DND-41 (cell line): ENCODE measurements around the gene POLH.

Experiments used
- ATAC-seq: fragments of 200-7000 bp; cut with Tn5 transposase; 3 replicates; pipeline ENCODE4 v1.9.1; 2021; ENCODE audit warnings: low read depth; ENCODE audit not compliant: insufficient read depth
- DNase-seq: peaks from one replicate; pipeline ENCODE4 v3.0.0-alpha.2; 2020
- H2AFZ ChIP-seq: 2 replicates; pipeline ENCODE4 v1.6.0; 2012; ENCODE audit warnings: low read depth, low read length
- H3K27ac ChIP-seq: 2 replicates; pipeline ENCODE4 v1.5.1; 2012; ENCODE audit warnings: low read length, inconsistent platforms
- H3K27me3 ChIP-seq: fragments of 200-600 bp; sonication (generic); 2 replicates; pipeline ENCODE4 v1.6.0; 2012; ENCODE audit warnings: low read length, mild to moderate bottlenecking, inconsistent platforms; ENCODE audit not compliant: insufficient read depth, poor library complexity
- H3K36me3 ChIP-seq: 2 replicates; pipeline ENCODE4 v1.5.1; 2012; ENCODE audit warnings: low read length, inconsistent platforms; ENCODE audit not compliant: insufficient read depth
- H3K4me1 ChIP-seq: 2 replicates; pipeline ENCODE4 v1.5.1; 2012; ENCODE audit warnings: mild to moderate bottlenecking, low read length; ENCODE audit not compliant: insufficient read depth
- H3K4me2 ChIP-seq: 2 replicates; pipeline ENCODE4 v1.6.0; 2012; ENCODE audit warnings: mild to moderate bottlenecking, moderate library complexity, low read length, inconsistent platforms; ENCODE audit not compliant: insufficient read depth
- H3K4me3 ChIP-seq, 2 experiments: fragments of 200-600 bp in 1 of 2; shearing (Covaris generic) in 1 of 2; 2 replicates each; pipeline ENCODE4 v1.5.1; 2012 to 2016; ENCODE audit warnings: inconsistent platforms in 2 of 2, low read length in 2 of 2, mild to moderate bottlenecking in 2 of 2, low read depth in 1 of 2, moderate library complexity in 1 of 2
- H3K79me2 ChIP-seq: 2 replicates; pipeline ENCODE4 v1.6.0; 2012; ENCODE audit warnings: low read length, inconsistent platforms; ENCODE audit not compliant: insufficient read depth
- H3K9ac ChIP-seq: 2 replicates; pipeline ENCODE4 v1.6.0; 2012; ENCODE audit warnings: low read depth, mild to moderate bottlenecking, inconsistent platforms, low read length, moderate library complexity
- H3K9me3 ChIP-seq: 2 replicates; pipeline ENCODE4 v1.5.1; 2012; ENCODE audit warnings: low read length, moderate library complexity, mild to moderate bottlenecking, inconsistent platforms; ENCODE audit not compliant: insufficient read depth, severe bottlenecking
- H4K20me1 ChIP-seq: 2 replicates; pipeline ENCODE4 v1.6.0; 2012; ENCODE audit warnings: low read length; ENCODE audit not compliant: insufficient read depth
- EZH2 ChIP-seq: IDR thresholded peaks from 3 replicates; pipeline ENCODE4 v1.6.1; 2012; ENCODE audit warnings: borderline replicate concordance, low read depth, mild to moderate bottlenecking, moderate library complexity, low read length, inconsistent platforms; ENCODE audit not compliant: severe bottlenecking
- TF ChIP-seq, protein P1 (sequence below): IDR thresholded peaks from 2 replicates; pipeline ENCODE4 v1.5.1; 2012; ENCODE audit warnings: borderline replicate concordance, low read length, moderate library complexity, mild to moderate bottlenecking; ENCODE audit not compliant: poor library complexity, severe bottlenecking; ENCODE audit errors: extremely low read depth

POLH gene

DNA sequence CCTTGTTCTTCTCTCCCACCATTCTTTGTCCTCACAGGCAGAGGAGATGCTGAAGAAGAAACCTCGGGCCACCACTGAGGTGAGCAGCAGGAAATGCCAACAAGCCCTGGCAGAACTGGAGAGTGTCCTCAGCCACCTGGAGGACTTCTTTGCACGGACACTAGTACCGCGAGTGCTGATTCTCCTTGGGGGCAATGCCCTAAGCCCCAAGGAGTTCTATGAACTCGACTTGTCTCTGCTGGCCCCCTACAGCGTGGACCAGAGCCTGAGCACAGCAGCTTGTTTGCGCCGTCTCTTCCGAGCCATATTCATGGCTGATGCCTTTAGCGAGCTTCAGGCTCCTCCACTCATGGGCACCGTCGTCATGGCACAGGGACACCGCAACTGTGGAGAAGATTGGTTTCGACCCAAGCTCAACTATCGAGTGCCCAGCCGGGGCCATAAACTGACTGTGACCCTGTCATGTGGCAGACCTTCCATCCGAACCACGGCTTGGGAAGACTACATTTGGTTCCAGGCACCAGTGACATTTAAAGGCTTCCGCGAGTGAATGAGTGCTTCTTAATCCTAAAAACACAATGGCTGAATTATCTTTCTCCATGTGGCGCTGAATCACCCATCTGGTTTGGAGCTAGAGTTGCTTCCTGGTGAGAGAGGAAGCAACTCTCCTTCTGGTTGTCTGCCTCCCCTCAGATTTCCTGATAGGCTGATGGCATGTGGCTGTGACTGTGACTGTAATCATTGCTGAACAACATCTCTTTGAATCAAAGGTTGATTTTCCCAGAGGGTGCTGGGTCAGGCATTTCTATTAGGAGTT, 64.2 kb downstream of the POLH start:
- H3K27me3 ChIP-seq, result no peaks in the 10 kb centered on the region
- TF ChIP-seq, protein P1, sequence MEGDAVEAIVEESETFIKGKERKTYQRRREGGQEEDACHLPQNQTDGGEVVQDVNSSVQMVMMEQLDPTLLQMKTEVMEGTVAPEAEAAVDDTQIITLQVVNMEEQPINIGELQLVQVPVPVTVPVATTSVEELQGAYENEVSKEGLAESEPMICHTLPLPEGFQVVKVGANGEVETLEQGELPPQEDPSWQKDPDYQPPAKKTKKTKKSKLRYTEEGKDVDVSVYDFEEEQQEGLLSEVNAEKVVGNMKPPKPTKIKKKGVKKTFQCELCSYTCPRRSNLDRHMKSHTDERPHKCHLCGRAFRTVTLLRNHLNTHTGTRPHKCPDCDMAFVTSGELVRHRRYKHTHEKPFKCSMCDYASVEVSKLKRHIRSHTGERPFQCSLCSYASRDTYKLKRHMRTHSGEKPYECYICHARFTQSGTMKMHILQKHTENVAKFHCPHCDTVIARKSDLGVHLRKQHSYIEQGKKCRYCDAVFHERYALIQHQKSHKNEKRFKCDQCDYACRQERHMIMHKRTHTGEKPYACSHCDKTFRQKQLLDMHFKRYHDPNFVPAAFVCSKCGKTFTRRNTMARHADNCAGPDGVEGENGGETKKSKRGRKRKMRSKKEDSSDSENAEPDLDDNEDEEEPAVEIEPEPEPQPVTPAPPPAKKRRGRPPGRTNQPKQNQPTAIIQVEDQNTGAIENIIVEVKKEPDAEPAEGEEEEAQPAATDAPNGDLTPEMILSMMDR, result no peak
- TF ChIP-seq EZH2, result no peak
- peaks cover 28% of the 10 kb centered on the region for H4K20me1 ChIP-seq
- H3K79me2 ChIP-seq, result peaks cover 49% of the 10 kb centered on the region
- no peak overlapping the region for H2AFZ ChIP-seq
- ATAC-seq (no peak), DNase-seq (no peak)
- H3K27ac ChIP-seq, result no peak overlapping the region
- H3K36me3 ChIP-seq, result peaks cover 46% of the 10 kb centered on the region
- peaks cover 42% of the 10 kb centered on the region for H3K4me1 ChIP-seq
- H3K9ac ChIP-seq, result no peak overlapping the region
- peak overlapping the region; percentile 9; the same call in 1 of the 2 replicates for H3K4me2 ChIP-seq
- no peaks in the 10 kb centered on the region for H3K9me3 ChIP-seq
- no peak overlapping the region for H3K4me3 ChIP-seq

DNA sequence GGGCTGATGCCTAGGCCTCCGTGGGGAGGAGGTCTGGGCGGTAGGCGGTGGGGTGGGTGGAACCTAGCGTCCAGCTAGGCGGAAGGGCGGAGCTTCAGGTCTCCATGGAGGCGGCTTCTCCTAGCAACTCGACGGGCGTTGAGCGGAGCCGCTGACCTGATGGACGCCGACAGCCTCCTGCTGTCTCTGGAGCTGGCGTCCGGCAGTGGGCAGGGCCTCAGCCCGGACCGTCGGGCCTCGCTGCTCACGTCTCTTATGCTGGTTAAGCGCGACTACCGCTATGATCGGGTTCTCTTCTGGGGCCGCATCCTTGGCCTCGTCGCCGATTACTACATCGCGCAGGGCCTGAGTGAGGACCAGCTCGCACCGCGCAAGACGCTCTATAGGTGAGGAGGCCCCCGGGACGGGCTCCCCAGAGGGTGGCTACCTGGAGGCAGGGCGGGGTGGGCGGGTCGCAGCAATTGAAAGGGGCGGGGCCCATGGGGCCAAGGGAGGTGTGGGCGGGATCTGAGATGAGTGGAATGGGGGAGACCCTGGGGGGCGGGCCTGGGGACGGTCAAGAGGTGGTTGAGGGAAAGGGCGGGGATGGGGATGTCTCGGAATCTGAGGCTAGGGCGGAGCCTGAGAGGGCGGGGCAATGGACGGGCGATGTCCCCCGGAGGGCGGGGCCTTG, 69.1 kb downstream of the POLH start, which contains the start of gene RSPH9:
TSS of gene RSPH9 (plus strand) at position 97 of the 673 bp plus-strand sequence. CDS start at position 160, 63 bp downstream.
- no peak for DNase-seq
- H3K27me3 ChIP-seq, result no peaks in the 10 kb centered on the region
- TF ChIP-seq EZH2, result no peak
- TF ChIP-seq, protein P1, result no peak
- ATAC-seq, result no peak
- H3K9me3 ChIP-seq, result no peaks in the 10 kb centered on the region
- no peak within 1 kb of the TSS for H3K9ac ChIP-seq
- no peak within 1 kb of the TSS for H3K4me2 ChIP-seq
- peaks cover 20% of the 10 kb centered on the region for H4K20me1 ChIP-seq
- H3K36me3 ChIP-seq, result peaks cover 18% of the 10 kb centered on the region
- H2AFZ ChIP-seq, result no peak within 1 kb of the TSS
- H3K4me3 ChIP-seq, result no peak within 1 kb of the TSS
- peaks cover 3% of the 10 kb centered on the region for H3K4me1 ChIP-seq
- peaks cover 5% of the 10 kb centered on the region; the same call in 1 of the 2 replicates for H3K79me2 ChIP-seq
- H3K27ac ChIP-seq, result no peak within 1 kb of the TSS

DNA sequence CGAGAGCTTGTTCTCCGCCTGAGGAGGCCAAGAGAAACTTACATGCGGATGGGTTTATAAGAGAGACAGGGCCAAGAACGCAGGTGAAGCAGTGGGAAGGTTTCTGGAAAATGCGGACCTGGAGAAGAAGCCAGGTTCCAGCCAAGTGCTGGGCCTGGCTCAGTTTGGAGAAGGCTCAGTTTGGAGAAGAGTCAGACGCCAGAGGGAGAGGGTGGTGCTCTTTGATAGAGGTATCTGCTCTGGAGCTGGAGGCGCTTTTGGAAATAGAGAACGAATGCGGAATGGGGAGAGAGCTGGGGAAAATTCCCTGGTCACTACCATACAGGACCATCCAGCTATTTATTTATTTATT, 69.6 kb downstream of the POLH start:
- no peak overlapping the region for H3K4me3 ChIP-seq
- no peaks in the 10 kb centered on the region for H3K9me3 ChIP-seq
- TF ChIP-seq EZH2, result no peak
- TF ChIP-seq, protein P1, result no peak
- no peaks in the 10 kb centered on the region; the same call in 1 of the 2 replicates for H3K79me2 ChIP-seq
- peaks cover 13% of the 10 kb centered on the region for H3K36me3 ChIP-seq
- H3K9ac ChIP-seq, result no peak overlapping the region
- ATAC-seq, result no peak
- no peak overlapping the region for H2AFZ ChIP-seq
- no peaks in the 10 kb centered on the region for H3K4me1 ChIP-seq
- no peaks in the 10 kb centered on the region for H3K27me3 ChIP-seq
- no peak overlapping the region for H3K4me2 ChIP-seq
- no peak for DNase-seq
- no peak overlapping the region for H3K27ac ChIP-seq
- H4K20me1 ChIP-seq, result peaks cover 15% of the 10 kb centered on the region; the same call in 1 of the 2 replicates
